ENCODE data around the gene SYK.

- no peak for TF ChIP-seq POLR2A (IDR thresholded peaks at IDR 0.05; ENCODE audit: extremely low read depth, insufficient read length)
- no peak for TF ChIP-seq CTCF (IDR thresholded peaks at IDR 0.05; ENCODE audit: low read depth, low read length)
These were observed 20.1 kb downstream of the SYK start for GRCh38 chr9:90821697-90822096.

All from NB4 (cell line).